Measurements from ENCODE around the gene SLC23A1.

Gene SLC23A1

DNA sequence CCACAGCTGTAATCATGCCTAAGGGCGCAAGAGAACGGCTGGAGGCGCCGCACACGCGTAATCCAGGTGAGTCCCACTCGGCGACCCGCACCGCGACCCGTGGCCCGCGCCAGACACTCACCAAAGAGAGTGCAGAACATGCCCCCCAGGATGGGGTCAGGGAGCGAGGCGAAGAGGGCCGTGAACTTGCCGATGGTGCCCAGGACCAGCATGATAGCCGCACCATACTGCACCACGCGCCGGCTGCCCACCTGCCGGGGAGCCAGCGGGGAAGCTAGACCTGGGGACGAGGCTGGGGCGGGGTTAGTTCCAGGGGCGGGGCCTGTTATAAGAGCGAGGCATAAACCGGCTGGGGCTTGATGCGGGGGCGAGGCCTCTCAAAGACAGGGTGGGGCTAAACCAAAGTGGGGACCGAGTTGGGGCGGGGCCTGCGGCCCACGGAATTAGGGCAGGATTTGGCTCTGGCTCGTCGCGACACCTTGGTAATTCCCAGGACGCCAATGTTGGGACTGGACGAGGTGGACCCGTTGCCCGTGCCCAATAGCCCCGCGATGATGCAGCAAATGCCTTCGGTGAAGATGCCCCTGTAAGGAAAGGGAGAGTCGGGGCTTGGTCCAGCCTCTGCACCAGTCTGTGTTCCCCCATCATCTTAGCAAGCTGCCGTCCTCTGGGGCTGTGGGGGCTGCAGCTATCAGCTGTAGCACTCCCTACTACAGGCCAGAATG is 4.8 kb downstream of the SLC23A1 start:
- DNase-seq (ENCODE audit: low read depth) = no peak

DNA sequence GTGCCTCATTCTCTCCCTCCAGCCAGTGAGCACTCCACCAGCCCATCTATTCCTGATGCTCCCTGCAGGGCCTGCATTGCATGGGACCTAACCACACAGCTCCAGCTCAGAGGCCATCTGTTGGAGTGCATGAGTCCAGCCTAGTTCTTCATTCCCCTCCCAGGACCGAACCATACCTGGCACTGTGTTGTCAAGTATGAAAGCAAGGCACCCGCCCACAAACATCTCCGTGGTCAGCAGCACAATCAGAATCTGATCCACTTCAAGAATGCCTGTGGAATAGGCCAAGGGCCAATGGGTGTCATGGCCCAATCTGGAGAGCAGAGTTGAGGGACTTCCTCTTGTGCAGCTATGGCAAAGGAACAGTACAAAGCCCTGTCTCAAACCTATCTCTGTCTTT is 5.9 kb downstream of the SLC23A1 start:
- DNase-seq (ENCODE audit: low read depth) = no peak
- TF ChIP-seq, protein P1, sequence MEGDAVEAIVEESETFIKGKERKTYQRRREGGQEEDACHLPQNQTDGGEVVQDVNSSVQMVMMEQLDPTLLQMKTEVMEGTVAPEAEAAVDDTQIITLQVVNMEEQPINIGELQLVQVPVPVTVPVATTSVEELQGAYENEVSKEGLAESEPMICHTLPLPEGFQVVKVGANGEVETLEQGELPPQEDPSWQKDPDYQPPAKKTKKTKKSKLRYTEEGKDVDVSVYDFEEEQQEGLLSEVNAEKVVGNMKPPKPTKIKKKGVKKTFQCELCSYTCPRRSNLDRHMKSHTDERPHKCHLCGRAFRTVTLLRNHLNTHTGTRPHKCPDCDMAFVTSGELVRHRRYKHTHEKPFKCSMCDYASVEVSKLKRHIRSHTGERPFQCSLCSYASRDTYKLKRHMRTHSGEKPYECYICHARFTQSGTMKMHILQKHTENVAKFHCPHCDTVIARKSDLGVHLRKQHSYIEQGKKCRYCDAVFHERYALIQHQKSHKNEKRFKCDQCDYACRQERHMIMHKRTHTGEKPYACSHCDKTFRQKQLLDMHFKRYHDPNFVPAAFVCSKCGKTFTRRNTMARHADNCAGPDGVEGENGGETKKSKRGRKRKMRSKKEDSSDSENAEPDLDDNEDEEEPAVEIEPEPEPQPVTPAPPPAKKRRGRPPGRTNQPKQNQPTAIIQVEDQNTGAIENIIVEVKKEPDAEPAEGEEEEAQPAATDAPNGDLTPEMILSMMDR (conservative IDR thresholded peaks at IDR 0.05; ENCODE audit: low read length) = no peak
- no peak overlapping the region for H3K4me3 ChIP-seq (ENCODE audit: low read length)

More for the DNA sequence above, 4.8 kb downstream of the SLC23A1 start:
- H3K4me3 ChIP-seq (ENCODE audit: low read length) = no peak overlapping the region
- TF ChIP-seq, protein P1 (conservative IDR thresholded peaks at IDR 0.05; ENCODE audit: low read length) = no peak

DNA sequence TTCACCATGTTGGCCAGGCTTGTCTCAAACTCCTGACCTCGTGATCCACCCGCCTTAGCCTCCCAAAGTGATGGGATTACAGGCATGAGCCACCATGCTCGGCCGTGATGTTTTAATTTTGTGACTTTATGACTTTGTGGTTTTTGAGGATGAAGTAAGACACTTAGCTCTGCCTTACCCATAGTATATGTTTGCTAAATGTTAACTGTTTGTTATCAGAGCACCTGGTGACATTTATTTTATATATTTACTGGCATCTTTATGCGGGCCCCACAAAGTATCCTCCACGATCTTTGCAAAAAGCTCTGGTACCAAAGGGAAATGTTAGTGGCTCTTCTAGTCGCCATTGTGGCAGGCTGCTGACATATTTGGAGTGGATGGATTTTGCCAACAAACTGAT is 6.7 kb downstream of the SLC23A1 start:
- TF ChIP-seq, protein P1 (conservative IDR thresholded peaks at IDR 0.05; ENCODE audit: low read length) = no peak
- DNase-seq (ENCODE audit: low read depth) = no peak
- H3K4me3 ChIP-seq (ENCODE audit: low read length) = no peak overlapping the region

DNA sequence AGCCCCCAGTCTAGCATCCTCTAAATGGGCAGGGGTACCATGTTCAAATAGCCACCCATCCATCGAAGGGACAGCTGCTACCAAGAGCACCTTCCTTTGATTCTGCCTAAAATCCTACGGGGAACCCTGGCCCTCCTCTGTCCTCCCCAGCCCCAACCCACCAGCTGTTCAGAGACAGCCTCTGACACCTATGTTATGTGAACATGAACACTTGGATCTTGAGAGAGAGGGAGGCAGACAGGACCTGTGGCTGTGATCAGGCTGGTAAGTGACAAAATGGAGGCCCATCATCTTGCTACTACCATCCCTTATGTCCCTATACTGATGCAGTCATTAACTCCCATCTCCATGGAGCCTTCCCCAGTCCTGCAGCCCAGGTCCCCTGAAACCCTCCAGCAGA is 8.2 kb downstream of the SLC23A1 start:
- DNase-seq (ENCODE audit: low read depth) = no peak
- H3K4me3 ChIP-seq (ENCODE audit: low read length) = no peak overlapping the region
- TF ChIP-seq, protein P1 (conservative IDR thresholded peaks at IDR 0.05; ENCODE audit: low read length) = no peak

DNA sequence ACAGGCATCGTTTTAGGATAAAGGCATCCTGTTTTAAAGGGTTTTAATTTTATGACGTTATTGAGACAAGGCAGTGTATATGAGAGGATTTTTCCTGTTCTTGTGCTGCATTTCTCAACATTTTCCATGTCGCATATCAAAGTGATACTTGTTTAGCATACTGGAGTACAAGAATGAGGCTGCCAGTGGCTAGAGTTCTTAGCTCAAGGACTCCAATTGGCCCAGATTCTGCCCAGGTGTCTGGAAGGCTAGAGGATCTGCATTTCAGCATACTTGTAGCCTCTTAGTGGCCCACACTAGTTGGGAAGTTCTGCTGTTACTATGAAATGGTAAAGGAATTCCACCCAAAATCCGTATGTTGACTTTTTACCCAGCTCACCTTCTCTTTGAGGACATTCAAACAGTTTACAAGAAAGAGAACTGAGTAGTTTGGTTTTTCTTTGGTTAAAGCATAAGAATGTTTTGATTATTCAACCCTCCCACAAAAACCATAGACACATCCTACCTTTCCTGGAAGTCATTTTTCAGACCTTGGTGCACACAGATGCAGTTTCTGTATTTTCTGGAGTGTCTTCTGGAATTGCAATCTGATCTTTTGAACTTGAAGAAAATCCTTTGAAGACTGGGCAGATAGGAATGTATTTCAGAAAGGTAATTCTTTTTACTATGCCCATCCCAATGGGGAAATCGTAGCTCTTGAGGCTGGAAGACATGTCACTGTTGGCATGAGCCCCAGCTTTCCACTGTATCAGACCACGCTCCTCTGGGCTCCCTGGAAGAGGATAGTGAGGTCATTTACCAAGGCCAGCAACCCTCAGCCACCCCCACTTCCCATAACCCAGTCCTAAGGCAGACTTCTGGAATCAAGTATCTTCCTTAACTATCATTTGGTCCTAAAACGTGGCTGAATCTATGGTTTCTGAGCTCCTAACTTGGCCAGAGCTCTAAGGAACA is 11.3 kb downstream of the SLC23A1 start:
- TF ChIP-seq, protein P1 (conservative IDR thresholded peaks at IDR 0.05; ENCODE audit: low read length) = no peak
- no peak overlapping the region for H3K4me3 ChIP-seq (ENCODE audit: low read length)
- DNase-seq (ENCODE audit: low read depth) = no peak

DNA sequence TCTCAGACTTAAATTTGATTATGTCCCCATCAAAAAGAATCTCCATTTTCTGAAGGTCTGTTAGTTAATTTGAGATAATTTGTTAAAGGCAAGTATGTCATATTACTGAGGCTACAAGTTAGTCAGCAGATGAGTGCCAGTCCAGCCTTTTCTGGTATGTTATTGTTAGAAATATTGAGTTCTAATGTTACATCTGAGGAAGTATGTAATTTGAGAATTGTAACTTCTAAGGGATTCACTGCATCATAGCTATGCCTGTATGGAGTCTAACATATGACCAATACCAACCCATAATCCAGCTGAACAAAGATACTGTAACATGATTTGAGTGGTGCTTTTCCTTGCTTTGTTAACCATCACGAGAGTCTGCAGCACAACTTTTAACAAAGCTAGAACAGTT is 13.9 kb downstream of the SLC23A1 start:
- no peak overlapping the region for H3K4me3 ChIP-seq (ENCODE audit: low read length)
- TF ChIP-seq, protein P1 (conservative IDR thresholded peaks at IDR 0.05; ENCODE audit: low read length) = no peak
- DNase-seq (ENCODE audit: low read depth) = no peak

All from AG10803 (cell line).